Glomerular endothelial cell (primary cell): ENCODE measurements around the gene CD4. TPM values are rescaled to one million over a fixed set of nuclear protein-coding genes. Genes with fewer than 3 reads are reported as not detected.

Experiments used
- DNase-seq: peaks from one replicate; pipeline ENCODE4 v3.0.0-alpha.2; 2011; ENCODE audit warnings: low read depth, low spot score; ENCODE audit errors: extremely low read depth
- total RNA-seq: library from RNA; depleted of rRNA; stranded (reverse); fragments of >200 nt; gene quantifications from 2 replicates; pipeline ENCODE4 v1.2.3, GENCODE V29; 2015

CD4 gene
- total RNA-seq, 1 donor from 2014 or later = not detected

GRCh38 chr12:6827437-6827911 lies 38.1 kb downstream of the CD4 start:
- DNase-seq = no peak

GRCh38 chr12:6827982-6828780 lies 38.9 kb downstream of the CD4 start, which contains the start of gene P3H3:
TSS of gene P3H3 (plus strand) at chr12:6828407. CDS start at chr12:6828441, 34 bp downstream.
- no peak for DNase-seq

GRCh38 chr12:6828781-6829535 lies 39.6 kb downstream of the CD4 start:
- DNase-seq = no peak

- no peak for DNase-seq
Measured at GRCh38 chr12:6829536-6830220, 40.4 kb downstream of the CD4 start.

GRCh38 chr12:6830286-6830890 lies 41.1 kb downstream of the CD4 start:
- no peak for DNase-seq

GRCh38 chr12:6830999-6831398 lies 41.7 kb downstream of the CD4 start:
- DNase-seq = no peak

- no peak for DNase-seq
Measured at GRCh38 chr12:6831450-6831995, 42.2 kb downstream of the CD4 start.

- no peak for DNase-seq
Measured at GRCh38 chr12:6832125-6832524, 42.8 kb downstream of the CD4 start.

GRCh38 chr12:6833189-6833890 lies 44.0 kb downstream of the CD4 start:
- DNase-seq = no peak

GRCh38 chr12:6834254-6834653 lies 44.9 kb downstream of the CD4 start:
- no peak for DNase-seq

GRCh38 chr12:6834873-6835272 lies 45.5 kb downstream of the CD4 start:
- DNase-seq = no peak

GRCh38 chr12:6836851-6837250 lies 47.5 kb downstream of the CD4 start:
- DNase-seq = no peak

- no peak for DNase-seq
Measured at GRCh38 chr12:6837370-6838060, 48.2 kb downstream of the CD4 start.

GRCh38 chr12:6838854-6839253 lies 49.5 kb downstream of the CD4 start:
- no peak for DNase-seq

- DNase-seq = no peak
Measured at GRCh38 chr12:6839482-6840201, 50.3 kb downstream of the CD4 start.

- no peak for DNase-seq
Measured at GRCh38 chr12:6840330-6840729, 51.0 kb downstream of the CD4 start.

GRCh38 chr12:6840761-6841515 lies 51.6 kb downstream of the CD4 start, which contains the start of gene GNB3:
TSS of gene GNB3 (plus strand) at chr12:6840925. CDS start at chr12:6841288, 363 bp downstream.
- no peak for DNase-seq

GRCh38 chr12:6842075-6842474 lies 52.7 kb downstream of the CD4 start:
- DNase-seq = no peak
